Effector CD8-positive, alpha-beta T cell (primary cell): ENCODE results near the gene RAE1.

ENCODE experiments used
- DNase-seq: peaks from one replicate; lab custom pipeline; 2025; lab: John Stamatoyannopoulos, UW

Gene RAE1

DNA sequence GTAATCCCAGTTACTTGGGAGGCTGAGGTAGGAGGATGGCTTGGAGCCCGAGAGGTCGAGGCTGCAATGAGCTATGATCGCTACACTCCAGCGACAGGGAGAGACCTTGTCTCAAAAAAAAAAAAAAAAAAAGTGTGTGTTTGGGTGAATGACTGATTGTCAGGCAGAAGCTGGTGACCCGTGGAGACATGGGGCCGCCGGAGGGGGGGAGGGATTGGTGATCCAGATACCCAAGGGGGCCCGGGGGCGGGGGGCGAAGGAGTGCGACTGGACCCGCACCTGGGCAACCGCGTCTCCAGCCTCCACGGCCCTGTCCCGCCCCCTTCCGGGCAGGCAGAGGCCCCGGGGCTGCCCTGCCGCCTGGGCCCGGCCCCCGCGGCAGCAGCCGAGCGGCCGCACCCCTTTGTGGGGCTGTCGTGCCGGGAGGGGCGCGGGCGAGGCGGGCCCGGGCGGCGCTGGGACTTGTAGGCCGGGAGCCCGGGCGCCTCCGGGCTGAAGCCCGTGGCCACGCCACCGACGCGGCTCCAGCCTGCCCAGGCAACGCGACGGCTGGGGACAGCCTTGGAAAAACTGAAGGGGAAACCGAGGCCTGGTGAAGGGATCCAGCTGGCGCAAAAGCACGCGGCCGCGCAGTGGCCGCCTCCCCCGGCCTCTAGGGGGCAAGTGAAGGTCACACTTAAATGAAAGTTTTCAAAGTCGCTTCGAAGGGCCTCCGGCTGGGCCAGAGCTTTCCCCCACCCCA is 38.1 kb downstream of the RAE1 start:
- peak; percentile 34 for DNase-seq

DNA sequence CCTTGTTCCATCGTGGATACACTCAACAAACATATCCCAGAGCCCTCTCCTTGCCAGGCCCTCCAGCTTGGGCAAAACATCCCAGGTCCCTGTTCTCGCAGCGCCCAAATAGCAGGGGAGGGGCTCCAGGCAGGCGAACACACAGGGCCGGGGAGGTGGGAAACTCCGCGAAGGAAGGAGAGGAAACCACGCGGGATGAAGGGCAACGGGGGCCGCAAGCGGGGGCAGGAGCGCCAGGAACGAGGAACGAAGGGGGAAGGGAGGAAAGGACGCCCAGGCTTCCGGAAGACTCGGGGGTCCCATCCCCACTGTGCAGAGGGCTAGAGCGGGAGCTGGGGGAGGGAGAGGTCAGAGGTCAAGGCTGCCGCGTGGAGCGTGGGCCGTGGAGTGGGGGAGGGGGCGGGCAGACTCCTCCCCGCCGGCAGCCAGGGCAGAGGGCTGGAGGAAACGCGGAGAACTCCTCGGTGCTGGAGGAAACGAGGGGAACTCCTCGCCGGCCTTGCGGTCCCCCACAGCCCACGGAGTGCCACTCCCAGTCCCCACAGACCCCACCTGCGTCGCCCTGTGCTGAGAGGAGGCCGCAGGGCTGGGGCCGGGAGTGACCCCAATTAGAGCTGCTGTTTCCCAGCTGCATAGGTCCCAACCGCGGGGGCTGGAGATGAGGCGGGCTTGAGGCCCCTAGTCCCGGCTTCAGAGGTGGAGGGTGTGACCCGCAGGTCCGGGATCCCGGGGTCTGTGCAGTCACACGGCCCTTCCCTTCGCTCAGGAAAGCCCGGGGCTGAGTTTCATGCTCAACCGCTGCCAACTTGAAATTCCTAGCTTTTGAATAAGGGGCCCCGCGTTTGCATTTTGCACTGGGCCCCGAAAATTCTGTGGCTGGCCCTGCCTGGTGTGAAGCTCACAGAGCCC is 38.9 kb downstream of the RAE1 start:
- peak; percentile 40 for DNase-seq

GRCh38 chr20:57390604-57391438 is 39.8 kb downstream of the RAE1 start, which contains the start of gene RBM38:
Gene RBM38 (plus strand): TSS chr20:57391396. CDS start chr20:57391582, 186 bp downstream.
- peak; percentile 70 for DNase-seq

- DNase-seq: no peak
Observed at GRCh38 chr20:57391439-57392301, 40.6 kb downstream of the RAE1 start.

- peak; percentile 68 for DNase-seq
Observed at GRCh38 chr20:57392512-57393271, 41.6 kb downstream of the RAE1 start.

DNA sequence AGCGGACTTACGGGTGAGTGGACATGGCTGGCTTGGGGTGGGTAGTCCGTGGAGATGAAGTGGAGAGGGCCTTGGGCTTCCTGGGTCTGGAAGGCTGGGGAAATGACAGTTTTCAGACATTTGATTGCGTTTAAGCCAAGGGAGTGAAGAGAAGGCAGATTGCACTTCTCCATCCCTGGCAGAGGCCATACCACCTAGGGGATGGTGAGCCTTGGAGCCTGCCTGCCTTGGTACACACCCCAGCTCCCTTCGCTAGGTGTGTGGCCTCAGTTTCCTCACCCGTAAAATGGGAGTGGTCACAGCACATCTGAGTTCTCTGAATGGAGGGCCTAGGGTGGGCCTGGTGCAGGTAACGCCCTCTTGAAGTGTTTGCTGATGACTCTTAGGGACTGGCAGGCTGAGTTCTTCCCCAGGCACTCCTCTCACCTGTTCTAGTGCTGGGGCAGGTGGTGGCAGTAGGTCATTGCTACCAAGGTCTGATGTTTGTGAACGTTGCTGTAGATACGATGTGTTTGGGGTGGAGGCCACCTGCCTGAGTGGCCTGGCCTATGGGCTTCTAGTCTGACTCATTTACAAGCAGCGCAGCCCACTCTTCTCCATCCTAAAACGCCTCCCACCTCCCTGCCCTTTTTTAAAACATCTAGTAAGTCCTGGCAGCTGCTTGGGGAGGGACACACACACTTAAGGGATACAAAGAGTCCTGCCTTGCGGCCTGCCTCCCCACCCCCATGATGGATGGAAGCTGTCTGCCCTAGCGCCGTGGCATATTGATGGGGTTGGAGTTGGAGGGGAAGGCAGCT is 42.5 kb downstream of the RAE1 start:
- no peak for DNase-seq

- no peak for DNase-seq
Observed at GRCh38 chr20:57394121-57395082, 43.3 kb downstream of the RAE1 start.

- DNase-seq: no peak
Observed at GRCh38 chr20:57395111-57395966, 44.3 kb downstream of the RAE1 start.

DNA sequence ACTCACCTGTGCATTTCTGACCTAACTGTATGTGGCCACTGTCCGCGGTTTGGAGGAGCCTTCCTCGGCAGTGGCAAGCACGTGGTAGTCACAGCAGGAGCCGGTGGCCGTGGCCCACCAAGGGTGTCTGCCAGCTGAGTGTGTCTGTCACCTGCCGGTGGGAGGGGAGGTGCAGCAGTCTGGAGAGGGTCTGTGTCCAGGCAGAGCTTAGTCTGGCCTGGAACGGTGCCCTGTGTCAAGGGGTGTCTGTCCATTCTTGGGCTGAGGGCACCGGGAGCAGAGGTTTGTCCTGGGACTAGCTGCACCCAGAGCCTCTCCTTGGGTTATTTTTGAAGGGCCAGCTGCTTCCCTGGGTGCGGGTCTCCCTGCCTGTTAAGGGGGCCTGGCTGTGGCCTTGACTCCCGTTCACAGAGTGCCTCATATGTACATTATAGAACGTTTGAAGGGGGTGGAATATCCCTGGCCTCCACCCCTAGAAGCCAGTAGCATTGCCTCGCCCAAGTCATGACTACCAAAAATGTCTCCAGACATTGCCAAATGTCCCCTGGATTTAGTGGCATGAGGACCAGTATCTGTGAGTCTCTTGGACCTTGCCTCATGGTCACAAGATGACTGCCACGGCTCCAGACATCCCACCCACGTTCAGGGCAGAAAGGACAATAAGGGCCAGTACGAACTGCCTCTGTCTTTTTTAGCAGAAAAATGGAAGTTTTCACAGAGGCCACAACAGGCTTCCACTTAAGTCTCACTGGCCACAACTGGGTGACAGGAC is 45.3 kb downstream of the RAE1 start:
- DNase-seq: no peak

- no peak for DNase-seq
Observed at GRCh38 chr20:57396984-57397692, 46.1 kb downstream of the RAE1 start.

GRCh38 chr20:57397693-57398108 is 46.6 kb downstream of the RAE1 start:
- DNase-seq: peak; percentile 41

DNA sequence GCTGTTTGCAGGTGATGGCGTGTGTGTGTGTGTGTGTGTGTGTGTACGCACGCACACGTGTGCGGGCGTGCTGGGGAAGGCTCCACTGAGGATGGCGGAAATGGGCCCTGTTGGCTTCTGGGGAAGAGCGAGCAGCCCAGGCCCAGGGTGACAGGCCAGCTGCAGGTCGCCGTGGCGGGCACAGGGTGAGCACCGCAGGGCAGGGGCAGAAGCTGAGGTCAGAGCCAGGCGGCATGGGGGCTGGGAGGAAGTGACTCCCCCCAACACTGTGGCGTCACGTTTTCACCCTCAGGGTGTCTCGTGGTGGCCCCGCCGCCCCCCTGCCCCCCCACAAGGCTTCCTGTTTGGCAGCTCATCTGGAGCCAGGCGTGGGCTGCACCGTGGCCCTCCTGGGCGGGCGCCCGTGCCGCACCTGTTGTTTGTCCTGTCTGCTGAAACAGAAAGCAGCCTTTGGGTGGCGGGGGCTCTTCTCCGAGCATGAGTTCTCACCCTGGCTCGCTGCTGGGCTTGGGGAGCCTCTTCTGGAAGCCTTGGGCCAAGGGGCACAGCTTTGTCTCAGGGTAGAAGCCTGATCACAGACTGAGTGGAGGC is 47.3 kb downstream of the RAE1 start:
- peak; percentile 83 for DNase-seq

- no peak for DNase-seq
Observed at GRCh38 chr20:57398901-57399535, 48.0 kb downstream of the RAE1 start.

DNA sequence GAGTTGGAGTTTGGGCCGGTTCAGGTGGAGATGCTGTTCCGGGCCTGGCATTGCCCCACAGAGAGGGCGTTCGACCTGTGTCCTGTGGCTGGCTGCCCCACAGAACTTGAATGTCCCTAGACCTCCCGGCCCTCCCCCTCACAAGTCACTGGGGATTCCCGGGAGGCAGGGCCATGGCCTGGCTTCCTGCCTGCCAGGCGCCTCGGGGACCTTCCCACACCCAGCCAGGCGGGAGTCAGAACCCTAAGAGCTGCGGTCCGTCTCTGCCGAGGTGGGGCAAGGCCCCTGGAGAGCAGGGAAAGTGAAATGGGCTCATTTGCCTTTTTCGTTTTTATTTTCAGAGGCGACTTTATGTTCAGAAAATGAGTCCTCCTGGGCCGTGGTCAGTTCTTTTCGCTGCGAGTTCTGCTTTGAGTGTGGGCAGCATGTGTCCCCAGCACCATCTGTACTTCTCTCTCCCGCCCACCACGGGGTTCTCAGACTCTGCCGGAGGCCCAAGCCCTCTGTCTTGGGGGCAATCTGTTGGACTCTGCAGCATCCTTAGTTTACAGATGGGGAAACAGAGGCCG is 48.6 kb downstream of the RAE1 start:
- peak; percentile 24 for DNase-seq
